ENCODE data around the gene PPFIA1. TPM values are rescaled to one million over a fixed set of nuclear protein-coding genes. Genes with fewer than 3 reads are reported as not detected.

PPFIA1 gene
- total and polyA plus RNA-seq, 2 of the 8 experiments (the other 6 are each of a cell fraction or from before 2014, with no cell fraction given) = 44.3 to 73.5 TPM

DNA sequence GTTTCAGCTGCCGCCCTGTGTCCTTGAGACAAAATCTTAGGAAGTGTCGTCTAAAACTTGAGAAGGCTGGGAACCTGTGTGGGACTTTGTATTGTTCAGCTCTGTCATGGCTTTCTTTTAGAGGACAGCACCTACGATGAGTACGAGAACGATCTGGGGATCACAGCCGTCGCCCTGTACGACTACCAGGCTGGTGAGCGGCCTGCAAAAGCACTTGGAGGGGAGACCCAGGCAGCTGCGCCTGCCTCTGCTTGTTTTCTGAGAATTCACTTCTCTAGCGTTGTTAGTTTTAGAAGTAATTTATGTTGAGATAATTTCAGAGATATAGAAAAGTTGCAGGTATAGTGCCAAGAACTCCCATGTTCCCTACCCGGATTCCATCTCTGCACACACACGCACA, 163.0 kb downstream of the PPFIA1 start (continued):
- no peak for TF ChIP-seq EGR1 (IDR thresholded peaks at IDR 0.05; ENCODE audit: borderline replicate concordance, low read depth, low read length)
- TF ChIP-seq CTBP2 (IDR thresholded peaks at IDR 0.05; ENCODE audit: borderline replicate concordance, insufficient read depth, insufficient read length, low read length) = no peak
- no peak for TF ChIP-seq TBP (IDR thresholded peaks at IDR 0.05; ENCODE audit: low read depth, low read length)

MicroRNAs within 50 kb of the gene (microRNA counts, 767-probe panel; counts per million panel counts)
- microRNA hsa-miR-548k = 879 counts per million, percentile 95 among the panel's probes with 10 or more counts

Small RNA genes within 50 kb of the gene (microRNA-seq; reads per million reads assigned to microRNA genes)
- 5.5 to 9.5 reads per million in 2 experiments for gene MIR548K (ENCODE audit: borderline microRNAs expressed in 2 of 2, borderline number of aligned reads in 2 of 2, borderline replicate concordance in 1 of 2)

Small RNA genes within 50 kb of the gene (small RNA-seq; reads per million reads assigned to genes)
- 755 reads per million, percentile 99 among the genes with 10 or more reads in this experiment for gene MIR548K (ENCODE audit: insufficient read depth)

Other genes with a start within 250 kb of the PPFIA1 start
- gene ANO1, start 192.4 kb upstream of the PPFIA1 start, total RNA-seq (2021; fragmentation: NEBNext Ultra II Directional; extraction: Animal tissue kit (Norgen Biotek cat#: 25700)) = 4.3 and 5.0 TPM in 2 replicates
- gene ANO1, start 192.4 kb upstream of the PPFIA1 start, polyA plus RNA-seq (2011; rRNA removed) = 3.6 and 4.7 TPM in 2 replicates
- 43.8 and 43.9 TPM in 2 replicates for gene FADD, start 67.4 kb upstream of the PPFIA1 start, total RNA-seq (2021; fragmentation: NEBNext Ultra II Directional; extraction: Animal tissue kit (Norgen Biotek cat#: 25700))
- gene FADD, start 67.4 kb upstream of the PPFIA1 start, polyA plus RNA-seq (2011; rRNA removed) = 29.0 and 37.4 TPM in 2 replicates
- gene CTTN, start 127.8 kb downstream of the PPFIA1 start, total RNA-seq (2021; fragmentation: NEBNext Ultra II Directional; extraction: Animal tissue kit (Norgen Biotek cat#: 25700)) = 207 and 216 TPM in 2 replicates
- gene CTTN, start 127.8 kb downstream of the PPFIA1 start, polyA plus RNA-seq (2011; rRNA removed) = 84.6 and 125 TPM in 2 replicates

All from H1 (cell line).